Mucosa of rectum (tissue), 2 donors: ENCODE data around the gene ABCA3.

Experiments used
- H3K27ac ChIP-seq, 2 donors: one replicate each; pipeline ENCODE4 v1.7.0; 2013; ENCODE audit warnings: inconsistent platforms in 2 of 2, low read depth in 2 of 2, low read length in 2 of 2
- H3K27me3 ChIP-seq, 2 donors: one replicate each; pipeline ENCODE4 v1.7.0; 2013; ENCODE audit warnings: low read length in 2 of 2; ENCODE audit not compliant: control insufficient read depth in 2 of 2, insufficient read depth in 2 of 2
- H3K36me3 ChIP-seq, 2 donors: one replicate each; pipeline ENCODE4 v1.7.0; 2013; ENCODE audit warnings: low read length in 2 of 2; ENCODE audit not compliant: control insufficient read depth in 2 of 2, insufficient read depth in 2 of 2
- H3K4me1 ChIP-seq, 2 donors: one replicate each; pipeline ENCODE4 v1.7.0; 2013; ENCODE audit warnings: low read length in 2 of 2, mild to moderate bottlenecking in 1 of 2; ENCODE audit not compliant: control insufficient read depth in 2 of 2, insufficient read depth in 2 of 2
- H3K4me3 ChIP-seq, 2 donors: one replicate each; pipeline ENCODE4 v1.7.0; 2013; ENCODE audit warnings: low read length in 2 of 2
- H3K9ac ChIP-seq, 2 donors: one replicate each; pipeline ENCODE4 v1.7.0; 2013; ENCODE audit warnings: low read length in 2 of 2, low read depth in 1 of 2, mild to moderate bottlenecking in 1 of 2
- H3K9me3 ChIP-seq, 2 donors: one replicate each; pipeline ENCODE4 v1.7.0; 2013; ENCODE audit warnings: low read length in 2 of 2; ENCODE audit not compliant: control insufficient read depth in 2 of 2
- donor health status: healthy.
- donor health status: Normal muscosa, but diverticular disease.

Gene ABCA3

GRCh38 chr16:2235234-2235651 is 105.3 kb downstream of the ABCA3 start:
- H3K36me3 ChIP-seq = peaks cover 34 to 43% of the 10 kb centered on the region in 2 donors
- H3K9ac ChIP-seq = no peak overlapping the region
- no peak overlapping the region for H3K27ac ChIP-seq
- H3K27me3 ChIP-seq = peaks cover 9 to 17% of the 10 kb centered on the region in 2 donors
- H3K4me3 ChIP-seq = no peak overlapping the region
- H3K9me3 ChIP-seq = no peaks in the 10 kb centered on the region
- H3K4me1 ChIP-seq = peaks cover 11 to 14% of the 10 kb centered on the region in 2 donors

- Histone ChIP-seq H3K9me3 (no peaks in the 10 kb centered on the region), H3K9ac (no peak overlapping the region), H3K27ac (no peak overlapping the region), H3K36me3 (peaks cover 37 to 45% of the 10 kb centered on the region in 2 donors), H3K27me3 (peaks cover 9 to 17% of the 10 kb centered on the region in 2 donors), H3K4me3 (no peak overlapping the region), H3K4me1 (peaks cover 11 to 14% of the 10 kb centered on the region in 2 donors)
Measured at GRCh38 chr16:2234813-2235170, 105.7 kb downstream of the ABCA3 start.

- peaks cover 11 to 14% of the 10 kb centered on the region in 2 donors for H3K4me1 ChIP-seq
- peaks cover 43 to 51% of the 10 kb centered on the region in 2 donors for H3K36me3 ChIP-seq
- no peak overlapping the region for H3K9ac ChIP-seq
- H3K4me3 ChIP-seq = no peak overlapping the region
- H3K27me3 ChIP-seq = peaks cover 9 to 17% of the 10 kb centered on the region in 2 donors
- H3K27ac ChIP-seq = no peak overlapping the region
- no peaks in the 10 kb centered on the region for H3K9me3 ChIP-seq
Measured at GRCh38 chr16:2233872-2234812, 106.4 kb downstream of the ABCA3 start.

- Histone ChIP-seq H3K27me3 (peaks cover 9 to 17% of the 10 kb centered on the region in 2 donors), H3K4me1 (peaks cover 11 to 14% of the 10 kb centered on the region in 2 donors), H3K9ac (no peak overlapping the region), H3K27ac (no peak overlapping the region), H3K36me3 (peaks cover 49 to 61% of the 10 kb centered on the region in 2 donors), H3K9me3 (no peaks in the 10 kb centered on the region), H3K4me3 (no peak overlapping the region)
Measured at GRCh38 chr16:2233046-2233775, 107.3 kb downstream of the ABCA3 start.

GRCh38 chr16:2232094-2232990 is 108.2 kb downstream of the ABCA3 start:
- Histone ChIP-seq H3K27me3 (peaks cover 5 to 10% of the 10 kb centered on the region in 2 donors), H3K9me3 (no peaks in the 10 kb centered on the region), H3K27ac (no peak overlapping the region), H3K4me1 (peaks cover 11 to 14% of the 10 kb centered on the region in 2 donors), H3K36me3 (peaks cover 49 to 63% of the 10 kb centered on the region in 2 donors), H3K4me3 (no peak overlapping the region), H3K9ac (no peak overlapping the region)

- no peak overlapping the region for H3K4me3 ChIP-seq
- no peaks in the 10 kb centered on the region for H3K9me3 ChIP-seq
- peaks cover 5 to 9% of the 10 kb centered on the region in 2 donors for H3K4me1 ChIP-seq
- H3K27ac ChIP-seq = no peak overlapping the region
- peaks cover under 1 to 1% of the 10 kb centered on the region in 2 donors for H3K27me3 ChIP-seq
- H3K9ac ChIP-seq = no peak overlapping the region
- H3K36me3 ChIP-seq = peaks cover 49 to 63% of the 10 kb centered on the region in 2 donors
Measured at GRCh38 chr16:2231016-2231931, 109.3 kb downstream of the ABCA3 start.

- H3K27ac ChIP-seq = no peak overlapping the region
- H3K36me3 ChIP-seq = peaks cover 48 to 62% of the 10 kb centered on the region in 2 donors
- no peaks in the 10 kb centered on the region for H3K9me3 ChIP-seq
- no peak overlapping the region for H3K4me3 ChIP-seq
- H3K9ac ChIP-seq = no peak overlapping the region
- peaks cover 6 to 8% of the 10 kb centered on the region in 2 donors for H3K4me1 ChIP-seq
- H3K27me3 ChIP-seq = no peaks in the 10 kb centered on the region
Measured at GRCh38 chr16:2230376-2230775, 110.2 kb downstream of the ABCA3 start.

GRCh38 chr16:2229632-2230250 is 110.8 kb downstream of the ABCA3 start:
- H3K36me3 ChIP-seq = peaks cover 42 to 55% of the 10 kb centered on the region in 2 donors
- H3K9ac ChIP-seq = no peak overlapping the region
- H3K27me3 ChIP-seq = no peaks in the 10 kb centered on the region
- H3K4me3 ChIP-seq = no peak overlapping the region
- no peak overlapping the region for H3K27ac ChIP-seq
- no peaks in the 10 kb centered on the region for H3K9me3 ChIP-seq
- H3K4me1 ChIP-seq = peaks cover 6 to 9% of the 10 kb centered on the region in 2 donors
